ENCODE data around the gene IDUA.

Gene IDUA

DNA sequence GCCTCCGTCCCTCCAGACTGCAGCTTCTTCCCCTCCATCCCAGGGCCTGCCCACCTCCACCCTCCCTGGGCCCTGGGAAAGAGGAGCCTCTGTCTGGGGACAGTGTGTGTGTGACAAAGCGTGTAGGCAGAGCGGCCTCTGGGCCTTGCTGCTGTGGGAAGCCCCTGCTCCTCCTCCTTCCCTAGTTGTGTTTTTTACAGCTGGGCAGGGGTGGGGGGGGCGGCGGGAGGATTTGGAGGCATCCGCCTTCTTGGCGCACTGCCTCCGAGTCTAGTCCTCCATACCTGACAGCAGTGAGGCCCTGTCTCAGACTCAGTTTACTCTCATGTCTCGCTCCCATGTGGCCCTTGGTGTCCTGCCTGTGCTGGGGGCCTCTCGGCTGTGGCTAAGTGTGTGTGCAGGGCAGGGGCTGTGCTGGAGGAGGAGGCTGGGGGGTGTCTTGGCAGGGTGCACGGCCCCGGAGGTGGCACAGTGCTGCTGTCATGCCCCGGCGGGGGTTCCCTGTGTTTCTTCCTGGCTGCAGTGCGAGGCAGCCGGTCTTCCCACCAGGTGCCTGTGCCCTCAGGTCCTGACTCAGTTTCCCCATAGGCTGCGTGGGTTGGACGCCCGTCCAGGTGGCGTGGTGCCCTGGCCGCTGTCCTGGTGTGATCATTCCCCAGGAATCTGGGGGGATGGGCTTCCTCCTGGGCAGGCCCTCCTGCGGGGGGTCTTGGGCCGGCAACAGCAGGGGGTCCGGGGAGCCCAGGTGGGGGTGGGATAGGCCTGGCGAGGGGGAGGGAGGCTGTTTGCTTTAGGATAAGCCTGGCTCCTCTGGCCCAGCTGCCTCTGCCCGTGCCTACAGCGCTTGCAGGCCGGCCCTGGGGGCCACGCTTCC, 31.5 kb downstream of the IDUA start:
- DNase-seq: no peak

DNA sequence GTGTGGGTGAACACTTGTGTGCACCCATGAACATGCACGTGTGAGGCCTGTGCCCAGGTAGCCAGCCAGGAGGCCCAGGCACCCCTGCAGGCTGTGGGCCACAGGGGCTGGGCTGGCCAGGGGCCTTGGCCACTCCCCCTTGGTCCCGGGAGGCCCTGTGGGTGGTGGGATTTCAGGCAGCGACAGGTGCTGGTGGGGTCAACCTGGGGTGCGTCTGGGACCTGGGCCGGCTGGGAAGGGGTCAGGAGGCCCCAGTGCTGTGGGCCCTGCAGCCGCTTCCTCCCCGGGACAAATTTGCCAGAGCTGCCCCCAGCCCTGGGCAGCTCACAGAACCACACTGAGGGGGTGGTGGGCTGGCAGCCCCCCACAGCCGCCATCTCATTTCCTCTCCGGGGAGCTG, 32.5 kb downstream of the IDUA start:
- no peak for DNase-seq

GRCh38 chr4:1019729-1020470, 33.1 kb downstream of the IDUA start:
- DNase-seq: no peak

GRCh38 chr4:1021386-1022050, 34.7 kb downstream of the IDUA start:
- DNase-seq: no peak

- DNase-seq: no peak
These were observed 35.4 kb downstream of the IDUA start for GRCh38 chr4:1022051-1022738.

- no peak for DNase-seq
These were observed 35.9 kb downstream of the IDUA start for GRCh38 chr4:1022739-1023066.

GRCh38 chr4:1023075-1023640, 36.3 kb downstream of the IDUA start:
- DNase-seq: no peak

GRCh38 chr4:1023895-1024740, 37.3 kb downstream of the IDUA start:
- DNase-seq: no peak

DNA sequence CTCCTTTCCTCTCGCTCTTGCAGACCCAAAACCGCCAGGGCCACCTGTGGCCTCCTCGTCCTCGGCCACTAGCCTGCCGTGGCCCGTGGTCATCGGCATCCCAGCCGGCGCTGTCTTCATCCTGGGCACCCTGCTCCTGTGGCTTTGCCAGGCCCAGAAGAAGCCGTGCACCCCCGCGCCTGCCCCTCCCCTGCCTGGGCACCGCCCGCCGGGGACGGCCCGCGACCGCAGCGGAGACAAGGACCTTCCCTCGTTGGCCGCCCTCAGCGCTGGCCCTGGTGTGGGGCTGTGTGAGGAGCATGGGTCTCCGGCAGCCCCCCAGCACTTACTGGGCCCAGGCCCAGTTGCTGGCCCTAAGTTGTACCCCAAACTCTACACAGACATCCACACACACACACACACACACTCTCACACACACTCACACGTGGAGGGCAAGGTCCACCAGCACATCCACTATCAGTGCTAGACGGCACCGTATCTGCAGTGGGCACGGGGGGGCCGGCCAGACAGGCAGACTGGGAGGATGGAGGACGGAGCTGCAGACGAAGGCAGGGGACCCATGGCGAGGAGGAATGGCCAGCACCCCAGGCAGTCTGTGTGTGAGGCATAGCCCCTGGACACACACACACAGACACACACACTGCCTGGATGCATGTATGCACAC, 38.2 kb downstream of the IDUA start:
- no peak for DNase-seq

GRCh38 chr4:1026115-1026514, 39.3 kb downstream of the IDUA start:
- no peak for DNase-seq

DNA sequence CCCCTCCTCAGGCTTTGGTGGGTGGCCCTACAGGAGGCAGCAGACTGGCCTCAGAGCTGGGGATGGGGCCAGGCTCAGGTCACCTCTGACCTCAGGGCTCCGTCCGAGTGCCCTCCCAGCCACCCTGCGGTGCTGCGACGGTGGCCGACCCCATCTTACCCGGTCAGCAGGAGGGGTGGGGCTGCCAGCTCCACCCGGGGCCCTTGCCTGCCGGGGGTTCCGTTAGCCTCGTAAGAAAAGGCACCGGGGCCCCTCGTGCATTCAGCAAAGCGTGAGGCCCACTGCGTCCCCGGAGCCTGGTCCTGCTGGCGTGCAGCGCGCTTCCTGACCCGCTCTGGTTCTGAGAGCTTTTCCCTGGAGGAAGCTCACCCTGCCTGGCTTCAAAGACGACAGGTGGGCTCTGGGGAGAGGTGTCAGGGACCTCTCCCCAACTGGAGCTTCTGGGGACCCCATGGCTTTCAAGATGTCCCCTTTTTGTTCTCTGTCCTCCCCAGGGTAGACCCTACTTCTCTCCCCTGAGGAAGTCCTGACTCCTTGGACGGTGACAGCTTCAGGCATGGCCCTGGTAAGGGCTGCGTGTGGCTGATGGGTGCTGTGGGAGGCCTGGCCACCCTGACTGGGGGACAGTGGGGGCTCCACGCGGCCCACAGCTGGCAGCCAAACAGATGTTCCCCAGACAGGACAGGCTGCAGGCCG, 40.5 kb downstream of the IDUA start:
- no peak for DNase-seq

DNA sequence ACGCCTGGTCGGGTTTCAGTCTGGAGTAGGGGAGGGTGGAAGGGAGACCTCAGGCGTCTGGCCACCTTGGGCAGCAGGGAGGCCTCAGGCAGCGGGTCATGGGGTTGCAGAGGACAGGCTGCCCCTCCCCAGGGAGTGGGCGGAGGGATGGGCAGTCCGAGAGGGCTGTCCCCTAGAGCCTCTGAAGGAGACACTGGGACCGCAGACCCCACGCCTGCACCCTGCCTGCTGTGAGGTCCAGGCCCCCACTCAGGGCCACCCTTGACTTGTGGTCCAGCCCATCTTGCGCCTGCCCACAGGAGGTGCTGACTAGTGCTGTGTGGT, 41.0 kb downstream of the IDUA start:
- no peak for DNase-seq

DNA sequence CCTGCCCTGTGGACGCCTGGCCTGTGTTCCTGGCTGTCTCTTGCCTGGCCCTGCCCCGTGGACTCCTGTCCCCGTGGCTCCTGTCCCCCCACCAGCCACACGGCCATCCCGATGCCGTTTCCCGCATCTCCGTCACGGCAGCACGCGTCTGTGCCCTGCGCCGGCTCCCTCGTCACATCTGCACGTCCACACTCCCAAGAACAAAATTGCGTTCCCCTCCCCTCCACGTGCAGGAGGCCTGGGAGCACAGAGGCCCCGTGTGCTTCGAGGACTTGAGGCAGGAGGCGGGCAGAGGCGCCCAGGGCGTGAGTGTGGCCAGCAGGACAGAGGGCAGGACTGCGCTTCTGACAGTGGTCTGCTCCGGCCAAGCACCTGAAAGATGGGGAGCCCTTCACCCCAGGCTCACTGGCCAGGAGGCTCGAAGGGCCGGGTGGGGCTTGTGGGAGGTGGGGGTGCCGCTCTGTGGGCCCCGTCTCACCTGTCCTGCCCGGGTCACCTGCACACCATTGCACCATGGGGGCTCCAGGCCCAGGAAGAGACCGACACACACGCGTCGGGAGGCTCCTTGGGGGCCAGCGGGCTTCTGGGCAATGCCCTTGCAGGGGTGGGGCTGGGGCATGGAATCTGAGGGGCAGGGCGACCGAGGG, 41.9 kb downstream of the IDUA start:
- no peak for DNase-seq

DNA sequence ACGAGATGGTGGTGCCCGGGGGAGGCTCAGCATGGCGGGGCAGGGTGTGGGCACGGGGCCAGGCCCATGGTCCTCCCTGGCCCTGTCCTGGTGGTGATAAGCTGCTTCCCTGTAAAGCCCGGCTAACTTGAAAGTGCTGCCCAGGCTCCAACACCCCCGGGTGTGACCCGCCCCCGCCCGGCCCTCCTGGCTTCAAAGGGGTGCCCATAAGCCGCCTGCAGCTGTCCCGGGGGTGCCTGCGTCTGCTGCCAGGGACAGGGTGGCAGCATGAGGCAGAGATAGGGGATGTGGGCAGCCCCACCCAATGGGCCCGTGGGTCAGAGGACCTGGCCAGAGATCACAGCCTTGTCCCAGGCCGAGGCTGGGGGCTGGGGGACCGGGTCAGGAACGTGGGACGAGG, 42.7 kb downstream of the IDUA start:
- no peak for DNase-seq

DNA sequence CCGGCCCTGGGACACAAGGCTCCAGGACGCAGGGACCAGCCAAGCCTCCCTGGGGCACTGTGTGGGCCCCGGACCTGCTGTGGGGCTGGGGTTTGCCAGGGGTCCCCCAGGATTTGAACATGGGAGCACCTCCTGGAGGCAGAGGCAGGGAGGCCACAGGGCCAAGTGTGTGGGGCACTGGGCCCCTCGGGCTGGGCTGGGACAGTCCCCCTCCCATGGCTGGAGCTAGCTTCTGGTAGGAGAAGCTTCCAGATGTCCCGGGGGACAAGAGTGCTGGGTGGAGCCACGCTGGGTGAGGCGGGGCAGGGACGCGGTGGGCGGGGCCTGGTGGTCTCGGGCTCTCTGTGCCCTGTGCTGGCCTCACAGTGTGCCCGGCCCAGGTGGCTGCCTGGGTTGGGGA, 43.2 kb downstream of the IDUA start:
- no peak for DNase-seq

GRCh38 chr4:1030559-1030958, 43.7 kb downstream of the IDUA start:
- no peak for DNase-seq

DNA sequence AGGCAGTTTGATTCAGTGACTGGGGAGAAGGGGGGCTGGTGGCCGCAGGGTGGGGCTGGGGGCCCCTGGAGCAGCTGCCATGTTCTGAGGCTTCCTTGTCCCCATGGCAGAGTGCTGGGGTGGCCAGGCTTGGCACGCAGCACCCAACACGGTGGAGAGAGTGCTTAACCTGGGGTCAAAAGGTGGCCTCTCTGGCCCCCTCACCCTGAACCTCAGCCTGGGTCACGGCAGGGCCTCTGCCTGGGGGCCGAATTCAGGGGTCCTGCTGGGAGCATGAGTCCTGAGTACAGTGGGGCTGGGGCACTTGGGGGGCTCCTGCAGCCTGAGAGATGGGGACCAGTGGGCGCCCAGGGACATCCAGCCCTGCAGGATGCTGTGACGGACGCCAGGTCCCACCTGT, 44.5 kb downstream of the IDUA start:
- DNase-seq: no peak

DNA sequence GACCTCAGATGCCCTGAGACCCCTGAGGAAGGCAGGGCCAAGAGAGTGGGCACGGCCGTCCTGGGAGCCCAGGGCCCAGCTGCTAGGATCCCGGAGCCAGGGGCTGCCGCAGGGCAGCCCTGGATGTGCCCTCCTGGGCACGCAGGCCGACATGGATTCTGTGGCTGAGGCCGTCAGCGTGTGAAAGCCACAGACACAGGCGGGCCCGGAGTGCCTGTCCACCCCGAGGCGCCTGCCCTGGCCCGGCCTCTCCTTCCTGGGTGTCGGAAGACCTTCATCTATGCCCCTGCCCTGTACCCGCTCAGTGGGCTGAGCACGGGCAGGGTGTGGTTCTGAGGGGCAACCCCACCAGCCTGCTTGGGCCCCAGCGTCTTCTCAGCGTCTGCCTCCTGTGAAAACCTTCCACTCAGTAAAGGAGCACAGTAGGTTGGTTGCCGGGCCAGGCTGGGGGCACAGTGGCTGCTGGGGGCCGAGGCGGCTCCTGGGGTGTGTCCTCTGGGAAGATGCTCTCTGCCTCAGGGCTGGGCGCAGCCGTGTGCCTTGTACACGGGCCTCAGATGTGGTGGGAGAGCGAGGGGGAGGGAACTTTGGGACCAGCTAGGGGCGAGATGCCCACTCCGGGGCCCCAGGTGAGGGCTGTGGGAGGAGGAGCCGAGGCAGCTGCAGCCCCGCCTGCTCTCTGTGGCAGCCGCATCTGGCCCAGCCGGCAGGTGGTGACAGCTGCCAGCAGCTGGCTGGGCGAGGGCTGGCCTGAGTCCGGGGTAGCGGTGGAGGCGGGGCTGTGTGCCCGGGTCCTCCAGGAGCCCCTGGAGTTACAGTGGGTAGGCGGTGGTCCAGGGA, 45.3 kb downstream of the IDUA start:
- no peak for DNase-seq

DNA sequence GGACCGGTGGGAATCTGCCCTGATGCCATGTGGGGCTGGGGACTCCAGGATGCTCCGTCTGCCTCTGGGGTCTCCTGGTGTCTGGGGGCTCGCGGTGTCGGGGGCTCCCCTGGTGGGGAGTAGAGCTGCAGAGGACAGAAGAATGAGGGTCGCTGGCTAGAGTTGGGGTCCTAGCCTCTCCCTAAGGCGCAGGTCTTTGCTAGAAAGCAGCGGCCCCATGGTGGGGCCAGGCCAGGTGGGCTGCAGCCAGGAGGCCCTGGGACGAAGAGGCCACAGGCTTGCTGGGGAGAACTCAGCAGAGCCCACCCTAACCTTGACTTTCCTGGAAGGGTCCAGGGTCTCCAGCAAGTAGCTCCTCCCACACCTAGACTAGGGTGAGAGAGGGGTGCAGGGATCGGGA, 46.0 kb downstream of the IDUA start:
- DNase-seq: no peak

Measured in NCI-H2171 (cell line).